Measurements from ENCODE around the gene UBTD2. TPM values are rescaled to one million over a fixed set of nuclear protein-coding genes. Genes with fewer than 3 reads are reported as not detected.

UBTD2 gene
- total and polyA plus RNA-seq, 9 donors: 48.8 to 79.8 (median 61.2) TPM

DNA sequence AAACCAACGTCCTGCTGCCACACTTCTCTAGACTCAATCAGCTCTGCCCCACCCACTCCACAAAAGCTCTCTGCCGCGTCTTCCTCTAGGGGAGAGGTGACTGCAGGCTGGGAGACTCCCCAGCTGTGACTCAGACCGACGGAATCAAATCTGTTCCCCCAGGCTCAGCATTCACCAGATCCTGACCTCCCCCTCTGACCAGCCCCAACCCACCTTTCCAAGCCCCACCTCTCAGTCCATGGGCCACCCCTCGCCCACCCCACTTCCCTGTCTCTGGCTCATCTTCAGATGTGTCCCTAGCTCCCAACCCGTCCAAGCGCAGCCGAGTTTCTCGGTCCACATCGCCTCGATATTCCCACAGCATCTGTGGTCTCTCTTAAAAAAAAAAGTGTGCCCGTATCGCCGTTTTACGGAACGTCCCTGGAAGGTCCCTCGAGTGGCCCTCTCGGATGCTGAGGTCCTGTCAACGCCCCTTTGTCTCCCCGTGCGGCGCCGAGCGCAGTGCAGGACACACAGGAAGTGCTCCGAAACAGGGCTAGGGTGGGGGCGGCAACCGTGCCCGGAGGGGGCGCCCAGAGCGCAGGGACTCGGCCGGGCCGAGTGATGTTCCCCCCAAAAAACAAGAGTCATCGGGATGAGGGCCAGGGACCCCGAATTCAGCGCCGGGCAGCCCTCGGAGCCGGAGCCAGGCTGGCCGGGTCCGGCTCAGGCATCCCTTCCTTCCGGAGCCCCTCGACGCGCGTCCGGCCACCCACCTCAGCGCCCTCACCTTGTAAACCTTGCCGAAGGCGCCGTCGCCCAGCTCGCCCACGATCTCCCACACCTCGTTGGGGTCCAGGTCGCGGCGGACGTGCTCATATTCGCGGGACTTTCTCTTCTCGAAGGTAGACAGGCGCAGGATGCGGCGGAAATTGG, 96.2 kb downstream of the UBTD2 start:
- DNase-seq: peak; percentile 63
- under 1% methylated on average over 62 of the region's 66 CpGs for WGBS (ENCODE audit: insufficient coverage)
- no peaks in the 10 kb centered on the region for H3K36me3 ChIP-seq (ENCODE audit: control insufficient read depth, insufficient read depth, low read length)
- no peaks in the 10 kb centered on the region for H3K27me3 ChIP-seq (ENCODE audit: control insufficient read depth, insufficient read depth, low read length)
- H3K9me3 ChIP-seq (replicated peaks; ENCODE audit: control insufficient read depth, low read depth, low read length): no peaks in the 10 kb centered on the region
- H3K4me3 ChIP-seq (ENCODE audit: low read length): peak overlapping the region; percentile 97
- H3K27ac ChIP-seq (ENCODE audit: low read length): peak overlapping the region; percentile 82
- peaks cover 27% of the 10 kb centered on the region for H3K4me1 ChIP-seq (ENCODE audit: control insufficient read depth, insufficient read depth, low read length)

DNA sequence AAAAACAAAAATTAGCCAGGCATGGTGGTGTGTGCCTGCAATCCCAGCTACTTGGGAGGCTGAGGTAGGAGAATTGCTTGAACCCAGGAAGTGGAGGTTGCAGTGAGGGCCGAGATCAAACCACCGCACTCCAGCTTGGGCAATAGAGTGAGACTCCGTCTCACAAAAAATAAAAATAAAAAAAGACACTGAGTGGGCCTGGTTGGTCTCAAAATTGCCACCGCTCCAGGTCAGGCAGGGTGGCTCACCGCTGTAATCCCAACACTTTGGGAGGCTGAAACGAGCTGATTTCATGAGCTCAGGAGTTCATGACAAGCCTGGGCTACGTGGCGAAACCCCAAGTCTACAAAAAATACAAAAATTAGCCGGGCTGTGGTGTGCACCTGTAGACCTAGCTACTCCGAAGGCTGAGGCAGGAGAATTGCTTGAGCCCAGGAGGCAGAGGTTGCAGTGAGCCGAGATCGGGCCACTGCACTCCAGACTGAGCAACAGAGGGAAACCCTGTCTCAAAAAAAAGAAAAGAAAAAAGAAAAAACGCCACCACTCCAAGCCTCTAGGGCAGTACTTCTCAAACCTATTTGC, 97.4 kb downstream of the UBTD2 start:
- Histone ChIP-seq H3K4me3 (ENCODE audit: low read length) (peak overlapping the region; percentile 97), H3K9me3 (replicated peaks; ENCODE audit: control insufficient read depth, low read depth, low read length) (no peaks in the 10 kb centered on the region), H3K36me3 (ENCODE audit: control insufficient read depth, insufficient read depth, low read length) (no peaks in the 10 kb centered on the region), H3K27ac (ENCODE audit: low read length) (no peak overlapping the region), H3K27me3 (ENCODE audit: control insufficient read depth, insufficient read depth, low read length) (no peaks in the 10 kb centered on the region), H3K4me1 (ENCODE audit: control insufficient read depth, insufficient read depth, low read length) (peaks cover 27% of the 10 kb centered on the region)
- WGBS (ENCODE audit: insufficient coverage): 88% methylated on average over 9 of the region's 13 CpGs
- no peak for DNase-seq

DNA sequence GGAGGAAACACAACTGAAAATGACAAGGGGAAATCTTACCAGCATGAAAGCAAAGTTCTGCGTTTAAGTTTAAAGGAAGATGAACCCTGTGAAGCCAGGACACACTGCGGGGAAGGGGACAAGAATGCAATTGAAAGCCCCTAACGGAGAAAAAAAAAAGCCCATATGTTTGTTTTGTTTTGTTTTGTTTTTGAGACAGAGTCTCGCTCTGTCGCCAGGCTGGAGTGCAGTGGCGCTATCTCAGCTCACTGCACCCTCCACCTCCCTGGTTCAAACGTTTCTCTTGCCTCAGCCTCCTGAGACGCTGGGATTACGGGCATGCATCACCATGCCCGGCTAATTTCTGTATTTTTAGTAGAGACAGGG, 98.5 kb downstream of the UBTD2 start:
- no peak for DNase-seq
- H3K36me3 ChIP-seq (ENCODE audit: control insufficient read depth, insufficient read depth, low read length): no peaks in the 10 kb centered on the region
- peaks cover 27% of the 10 kb centered on the region for H3K4me1 ChIP-seq (ENCODE audit: control insufficient read depth, insufficient read depth, low read length)
- 70% methylated on average over 6 of the region's 10 CpGs for WGBS (ENCODE audit: insufficient coverage)
- H3K27me3 ChIP-seq (ENCODE audit: control insufficient read depth, insufficient read depth, low read length): no peaks in the 10 kb centered on the region
- H3K9me3 ChIP-seq (replicated peaks; ENCODE audit: control insufficient read depth, low read depth, low read length): no peaks in the 10 kb centered on the region
- no peak overlapping the region for H3K4me3 ChIP-seq (ENCODE audit: low read length)
- peak overlapping the region; percentile 6 for H3K27ac ChIP-seq (ENCODE audit: low read length)

DNA sequence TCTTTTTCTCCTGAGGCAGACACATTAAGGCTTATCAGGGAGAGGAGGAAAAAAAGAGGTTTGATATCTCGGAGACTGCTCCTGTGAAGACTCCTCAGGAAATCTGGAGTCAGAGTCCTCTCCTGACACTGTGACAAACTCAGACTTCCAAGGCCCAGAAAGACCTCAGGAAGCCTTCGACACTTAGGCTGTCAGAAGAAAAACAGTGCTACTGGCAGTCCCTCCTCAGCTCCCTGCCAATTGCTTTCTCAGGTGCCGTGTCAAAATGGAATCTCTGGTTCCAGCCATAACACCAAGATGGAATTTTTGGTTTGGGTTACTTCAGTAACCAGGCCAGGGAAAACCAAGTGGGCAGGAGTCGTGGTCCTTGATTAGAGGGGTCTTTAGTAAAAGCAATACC, 99.7 kb downstream of the UBTD2 start:
- 64% methylated on average over 2 of the region's 4 CpGs for WGBS (ENCODE audit: insufficient coverage)
- Histone ChIP-seq H3K27ac (ENCODE audit: low read length) (no peak overlapping the region), H3K27me3 (ENCODE audit: control insufficient read depth, insufficient read depth, low read length) (no peaks in the 10 kb centered on the region), H3K4me3 (ENCODE audit: low read length) (no peak overlapping the region), H3K4me1 (ENCODE audit: control insufficient read depth, insufficient read depth, low read length) (peaks cover 33% of the 10 kb centered on the region), H3K9me3 (replicated peaks; ENCODE audit: control insufficient read depth, low read depth, low read length) (no peaks in the 10 kb centered on the region), H3K36me3 (ENCODE audit: control insufficient read depth, insufficient read depth, low read length) (no peaks in the 10 kb centered on the region)
- DNase-seq: no peak

DNA sequence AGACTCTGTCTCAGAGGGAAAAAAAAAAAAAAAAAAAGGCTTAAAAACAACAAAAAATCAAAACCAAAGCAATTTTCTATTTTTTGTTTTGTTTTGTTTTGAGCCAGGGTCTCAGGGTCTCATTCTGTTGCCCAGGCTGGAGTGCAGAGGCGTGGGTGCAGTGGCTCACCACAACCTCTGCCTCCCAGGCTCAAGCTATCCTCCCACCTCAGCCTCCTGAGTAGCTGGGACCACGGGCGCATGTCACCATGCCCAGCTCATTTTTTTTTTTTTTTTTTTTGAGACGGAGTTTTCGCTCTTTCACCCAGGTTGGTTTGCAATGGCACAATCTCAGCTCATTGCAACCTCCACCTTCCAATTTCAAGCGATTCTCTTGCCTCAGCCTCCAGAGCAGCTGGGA, 101.3 kb downstream of the UBTD2 start:
- WGBS (ENCODE audit: insufficient coverage): 95% methylated on average over 4 of the region's 6 CpGs
- H3K27me3 ChIP-seq (ENCODE audit: control insufficient read depth, insufficient read depth, low read length): no peaks in the 10 kb centered on the region
- H3K4me1 ChIP-seq (ENCODE audit: control insufficient read depth, insufficient read depth, low read length): peaks cover 35% of the 10 kb centered on the region

DNA sequence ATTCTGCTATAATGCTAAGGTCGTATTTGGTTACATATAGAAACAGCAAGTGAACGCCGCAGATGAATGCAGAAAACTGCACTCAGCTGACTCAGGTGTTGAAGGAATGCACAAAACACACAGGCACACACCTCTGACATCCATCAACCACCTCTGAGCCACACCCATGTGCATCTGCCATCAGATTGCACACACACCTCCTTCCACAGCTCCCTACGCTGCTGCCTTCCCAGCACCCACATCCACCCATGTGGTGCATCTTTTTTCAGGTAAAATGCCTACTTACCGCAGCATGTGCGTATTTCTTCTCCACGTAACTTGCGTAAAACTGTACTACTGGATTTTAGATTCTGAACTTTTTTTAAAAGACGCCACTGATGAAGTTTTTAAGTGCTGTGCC, 102.6 kb downstream of the UBTD2 start:
- no peaks in the 10 kb centered on the region for H3K27me3 ChIP-seq (ENCODE audit: control insufficient read depth, insufficient read depth, low read length)
- DNase-seq: no peak
- no peaks in the 10 kb centered on the region for H3K9me3 ChIP-seq (replicated peaks; ENCODE audit: control insufficient read depth, low read depth, low read length)
- 95% methylated on average over 6 of the region's 9 CpGs for WGBS (ENCODE audit: insufficient coverage)
- H3K36me3 ChIP-seq (ENCODE audit: control insufficient read depth, insufficient read depth, low read length): no peaks in the 10 kb centered on the region
- no peak overlapping the region for H3K27ac ChIP-seq (ENCODE audit: low read length)
- H3K4me3 ChIP-seq (ENCODE audit: low read length): no peak overlapping the region
- peaks cover 27% of the 10 kb centered on the region for H3K4me1 ChIP-seq (ENCODE audit: control insufficient read depth, insufficient read depth, low read length)

More for the DNA sequence above, 101.3 kb downstream of the UBTD2 start:
- H3K36me3 ChIP-seq (ENCODE audit: control insufficient read depth, insufficient read depth, low read length): no peaks in the 10 kb centered on the region
- no peak overlapping the region for H3K27ac ChIP-seq (ENCODE audit: low read length)
- H3K9me3 ChIP-seq (replicated peaks; ENCODE audit: control insufficient read depth, low read depth, low read length): no peaks in the 10 kb centered on the region
- no peak overlapping the region for H3K4me3 ChIP-seq (ENCODE audit: low read length)
- no peak for DNase-seq

DNA sequence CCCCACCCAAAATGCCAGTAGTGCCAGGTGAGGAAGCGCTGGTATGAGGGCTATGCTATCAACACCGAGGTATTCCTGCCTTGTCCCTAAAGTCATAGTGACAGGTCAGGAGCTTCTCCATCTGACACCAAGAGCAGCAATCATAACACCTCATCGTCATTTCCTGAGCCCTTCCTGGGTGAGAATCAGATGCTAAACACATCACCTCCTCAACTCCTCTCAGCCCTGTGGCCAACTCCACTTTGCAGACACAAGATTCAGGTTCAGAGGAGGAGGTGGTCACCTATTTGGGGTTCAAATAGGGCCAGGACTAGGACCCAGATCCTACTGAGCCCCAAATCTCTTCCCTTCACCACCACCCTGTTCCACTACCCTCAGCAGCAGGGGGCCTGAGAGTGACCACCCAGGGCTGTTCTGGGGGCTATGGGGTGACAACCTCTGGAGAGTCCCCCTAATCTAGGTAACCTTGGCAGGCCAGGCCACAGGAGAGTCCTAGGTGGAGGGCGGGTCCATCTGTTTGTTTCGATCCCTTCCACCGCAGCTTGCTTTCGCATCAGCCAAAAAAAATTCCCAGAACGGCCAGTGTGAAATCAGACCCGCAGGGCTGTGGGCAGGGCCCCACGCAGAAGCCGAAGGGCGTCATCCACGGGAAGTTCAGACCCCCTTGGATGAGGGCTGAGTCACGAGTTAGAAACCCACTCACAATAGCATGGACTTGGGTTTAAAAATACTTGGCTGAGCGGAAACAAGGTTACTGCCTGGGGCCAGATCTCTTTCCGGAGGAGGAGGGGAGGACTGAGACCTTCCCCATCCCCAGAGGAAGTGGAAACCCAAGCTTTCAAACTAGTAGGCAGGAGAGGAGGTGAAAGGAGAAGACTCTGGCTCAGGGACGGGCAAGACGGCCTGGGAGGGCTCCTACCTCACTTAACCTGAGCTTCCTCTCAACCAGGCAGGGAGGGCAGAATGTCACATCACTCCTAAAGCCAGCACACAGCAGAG, 104.3 kb downstream of the UBTD2 start:
- Histone ChIP-seq H3K4me3 (ENCODE audit: low read length) (no peak overlapping the region), H3K9me3 (replicated peaks; ENCODE audit: control insufficient read depth, low read depth, low read length) (no peaks in the 10 kb centered on the region), H3K27ac (ENCODE audit: low read length) (peak overlapping the region; percentile 81), H3K36me3 (ENCODE audit: control insufficient read depth, insufficient read depth, low read length) (no peaks in the 10 kb centered on the region), H3K27me3 (ENCODE audit: control insufficient read depth, insufficient read depth, low read length) (no peaks in the 10 kb centered on the region), H3K4me1 (ENCODE audit: control insufficient read depth, insufficient read depth, low read length) (peaks cover 33% of the 10 kb centered on the region)
- peak; percentile 76 for DNase-seq
- WGBS (ENCODE audit: insufficient coverage): 60% methylated on average over 2 of the region's 18 CpGs

DNA sequence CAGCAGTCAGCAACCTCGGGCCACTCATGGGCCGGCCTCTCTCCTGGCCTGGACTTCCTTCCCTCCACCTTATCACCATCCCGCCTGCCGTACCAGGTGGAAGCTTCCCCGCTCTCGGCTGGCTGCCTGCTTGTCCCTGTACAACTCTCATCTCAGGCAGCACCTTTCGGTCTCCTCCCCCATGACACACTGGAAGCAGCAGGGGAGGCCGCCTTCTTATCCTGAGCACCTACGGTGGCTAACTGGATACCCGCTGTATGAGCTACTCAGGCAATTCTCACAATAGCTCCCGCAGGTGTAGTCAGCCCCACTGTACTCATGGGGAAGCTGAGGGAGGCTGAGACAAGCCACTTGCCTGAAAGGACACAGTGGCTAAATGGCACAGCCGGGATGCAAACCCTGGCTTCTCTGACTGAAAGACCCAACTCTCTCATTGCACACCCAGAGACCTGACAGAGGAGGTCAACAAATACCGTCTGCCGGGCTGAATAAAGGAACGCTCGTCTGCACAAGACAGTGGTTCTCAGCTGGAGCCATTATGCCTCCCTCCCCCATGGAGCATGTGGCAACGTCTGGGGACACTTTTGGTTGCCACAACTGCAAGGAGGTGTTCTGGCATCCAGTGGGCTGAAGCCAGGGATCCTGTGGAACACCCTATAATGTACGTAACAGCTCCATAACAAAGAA, 105.1 kb downstream of the UBTD2 start:
- peaks cover 28% of the 10 kb centered on the region for H3K4me1 ChIP-seq (ENCODE audit: control insufficient read depth, insufficient read depth, low read length)

DNA sequence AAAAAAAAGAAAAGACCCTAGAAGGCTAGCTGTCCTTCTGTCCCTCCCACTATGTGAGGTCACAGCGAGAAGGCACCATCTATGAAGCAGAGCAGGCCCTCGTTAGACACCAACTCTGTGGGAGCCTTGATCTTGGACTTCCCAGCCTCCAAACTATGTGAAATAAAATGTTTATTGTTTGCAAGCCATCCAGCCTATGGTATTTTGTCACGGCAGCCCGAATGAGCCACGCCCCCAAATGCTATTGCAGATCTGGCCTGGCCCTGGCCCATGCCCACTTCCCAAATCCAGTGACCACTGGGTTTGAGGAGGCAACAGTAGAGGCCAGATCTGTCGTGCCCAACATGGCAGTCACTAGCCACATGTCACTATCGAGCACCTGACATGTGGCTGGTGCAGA, 106.4 kb downstream of the UBTD2 start:
- DNase-seq: no peak
- Histone ChIP-seq H3K4me1 (ENCODE audit: control insufficient read depth, insufficient read depth, low read length) (peaks cover 28% of the 10 kb centered on the region), H3K9me3 (replicated peaks; ENCODE audit: control insufficient read depth, low read depth, low read length) (no peaks in the 10 kb centered on the region), H3K4me3 (ENCODE audit: low read length) (no peak overlapping the region), H3K36me3 (ENCODE audit: control insufficient read depth, insufficient read depth, low read length) (peaks cover 6% of the 10 kb centered on the region), H3K27me3 (ENCODE audit: control insufficient read depth, insufficient read depth, low read length) (no peaks in the 10 kb centered on the region), H3K27ac (ENCODE audit: low read length) (no peak overlapping the region)
- 92% methylated on average over 3 of the region's 7 CpGs for WGBS (ENCODE audit: insufficient coverage)

More for the DNA sequence above, 105.1 kb downstream of the UBTD2 start:
- Histone ChIP-seq H3K4me3 (ENCODE audit: low read length) (no peak overlapping the region), H3K27ac (ENCODE audit: low read length) (peak overlapping the region; percentile 29), H3K9me3 (replicated peaks; ENCODE audit: control insufficient read depth, low read depth, low read length) (no peaks in the 10 kb centered on the region), H3K27me3 (ENCODE audit: control insufficient read depth, insufficient read depth, low read length) (no peaks in the 10 kb centered on the region), H3K36me3 (ENCODE audit: control insufficient read depth, insufficient read depth, low read length) (peaks cover 2% of the 10 kb centered on the region)
- WGBS (ENCODE audit: insufficient coverage): 74% methylated on average over 10 of the region's 18 CpGs
- no peak for DNase-seq
